LNCAP (cell line): Measurements from ENCODE around the gene CLSTN2.

Source experiments
- CTCF ChIP-seq: fragments of 450-650 bp; IDR thresholded peaks from 2 replicates; pipeline ENCODE4 v1.5.1; 2017; ENCODE audit warnings: mild to moderate bottlenecking

The CLSTN2 gene

GRCh38 chr3:140224307-140224706 is 289.3 kb downstream of the CLSTN2 start:
- TF ChIP-seq CTCF, result no peak

GRCh38 chr3:140225996-140226395 is 291.0 kb downstream of the CLSTN2 start:
- TF ChIP-seq CTCF, result no peak

- TF ChIP-seq CTCF, result no peak
Observed at GRCh38 chr3:140233702-140234101, 298.7 kb downstream of the CLSTN2 start.

GRCh38 chr3:140234256-140234655 is 299.3 kb downstream of the CLSTN2 start:
- TF ChIP-seq CTCF, result no peak

- TF ChIP-seq CTCF, result no peak
Observed at GRCh38 chr3:140236836-140237501, 302.0 kb downstream of the CLSTN2 start.

- TF ChIP-seq CTCF, result no peak
Observed at GRCh38 chr3:140238646-140239314, 303.8 kb downstream of the CLSTN2 start.

- TF ChIP-seq CTCF, result no peak
Observed at GRCh38 chr3:140242818-140243276, 307.9 kb downstream of the CLSTN2 start.
